ENCODE measurements around the gene SSH2.

DNA sequence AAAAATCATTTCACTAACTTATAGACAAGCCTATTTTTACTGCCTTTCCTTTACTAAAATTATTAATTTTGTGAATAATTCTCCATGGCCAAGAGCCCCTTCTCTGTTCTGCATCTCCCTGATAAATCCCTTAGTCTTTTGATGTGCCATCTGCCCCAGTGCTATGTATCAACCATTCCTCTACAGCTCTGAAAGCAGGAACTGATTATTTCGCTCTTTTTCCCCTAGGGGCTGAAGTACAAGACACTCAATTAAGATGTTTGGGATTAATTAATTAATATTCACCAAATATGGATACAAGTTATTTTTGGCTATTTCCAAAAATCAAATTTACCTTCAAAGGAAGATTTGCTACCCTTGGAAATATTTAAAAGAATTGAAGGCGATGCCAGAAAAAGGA, 26.6 kb downstream of the SSH2 start:
- no peak for TF ChIP-seq TAF1 (conservative IDR thresholded peaks at IDR 0.05)
- TF ChIP-seq, protein P1, sequence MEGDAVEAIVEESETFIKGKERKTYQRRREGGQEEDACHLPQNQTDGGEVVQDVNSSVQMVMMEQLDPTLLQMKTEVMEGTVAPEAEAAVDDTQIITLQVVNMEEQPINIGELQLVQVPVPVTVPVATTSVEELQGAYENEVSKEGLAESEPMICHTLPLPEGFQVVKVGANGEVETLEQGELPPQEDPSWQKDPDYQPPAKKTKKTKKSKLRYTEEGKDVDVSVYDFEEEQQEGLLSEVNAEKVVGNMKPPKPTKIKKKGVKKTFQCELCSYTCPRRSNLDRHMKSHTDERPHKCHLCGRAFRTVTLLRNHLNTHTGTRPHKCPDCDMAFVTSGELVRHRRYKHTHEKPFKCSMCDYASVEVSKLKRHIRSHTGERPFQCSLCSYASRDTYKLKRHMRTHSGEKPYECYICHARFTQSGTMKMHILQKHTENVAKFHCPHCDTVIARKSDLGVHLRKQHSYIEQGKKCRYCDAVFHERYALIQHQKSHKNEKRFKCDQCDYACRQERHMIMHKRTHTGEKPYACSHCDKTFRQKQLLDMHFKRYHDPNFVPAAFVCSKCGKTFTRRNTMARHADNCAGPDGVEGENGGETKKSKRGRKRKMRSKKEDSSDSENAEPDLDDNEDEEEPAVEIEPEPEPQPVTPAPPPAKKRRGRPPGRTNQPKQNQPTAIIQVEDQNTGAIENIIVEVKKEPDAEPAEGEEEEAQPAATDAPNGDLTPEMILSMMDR (IDR thresholded peaks at IDR 0.05; ENCODE audit: low read depth, low read length, missing input control) = no peak
- TF ChIP-seq RAD21 (IDR thresholded peaks at IDR 0.05) = no peak
- no peak for TF ChIP-seq GABPA (IDR thresholded peaks at IDR 0.05 in 1 of 2, conservative IDR thresholded peaks at IDR 0.05 in 1 of 2)
- TF ChIP-seq, protein P2, sequence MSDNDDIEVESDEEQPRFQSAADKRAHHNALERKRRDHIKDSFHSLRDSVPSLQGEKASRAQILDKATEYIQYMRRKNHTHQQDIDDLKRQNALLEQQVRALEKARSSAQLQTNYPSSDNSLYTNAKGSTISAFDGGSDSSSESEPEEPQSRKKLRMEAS (IDR thresholded peaks at IDR 0.05) = no peak
- TF ChIP-seq, protein P3, sequence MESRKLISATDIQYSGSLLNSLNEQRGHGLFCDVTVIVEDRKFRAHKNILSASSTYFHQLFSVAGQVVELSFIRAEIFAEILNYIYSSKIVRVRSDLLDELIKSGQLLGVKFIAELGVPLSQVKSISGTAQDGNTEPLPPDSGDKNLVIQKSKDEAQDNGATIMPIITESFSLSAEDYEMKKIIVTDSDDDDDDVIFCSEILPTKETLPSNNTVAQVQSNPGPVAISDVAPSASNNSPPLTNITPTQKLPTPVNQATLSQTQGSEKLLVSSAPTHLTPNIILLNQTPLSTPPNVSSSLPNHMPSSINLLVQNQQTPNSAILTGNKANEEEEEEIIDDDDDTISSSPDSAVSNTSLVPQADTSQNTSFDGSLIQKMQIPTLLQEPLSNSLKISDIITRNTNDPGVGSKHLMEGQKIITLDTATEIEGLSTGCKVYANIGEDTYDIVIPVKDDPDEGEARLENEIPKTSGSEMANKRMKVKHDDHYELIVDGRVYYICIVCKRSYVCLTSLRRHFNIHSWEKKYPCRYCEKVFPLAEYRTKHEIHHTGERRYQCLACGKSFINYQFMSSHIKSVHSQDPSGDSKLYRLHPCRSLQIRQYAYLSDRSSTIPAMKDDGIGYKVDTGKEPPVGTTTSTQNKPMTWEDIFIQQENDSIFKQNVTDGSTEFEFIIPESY (IDR thresholded peaks at IDR 0.05) = no peak
- no peak for TF ChIP-seq RXRA (IDR thresholded peaks at IDR 0.05)
- TF ChIP-seq REST (IDR thresholded peaks at IDR 0.05) = no peak
- no peak for TF ChIP-seq YY1 (IDR thresholded peaks at IDR 0.05)
- no peak for TF ChIP-seq JUND (IDR thresholded peaks at IDR 0.05)
- TF ChIP-seq SP1 (IDR thresholded peaks at IDR 0.05) = no peak
- no peak for TF ChIP-seq ATF3 (IDR thresholded peaks at IDR 0.05)
- TF ChIP-seq HNF4A (conservative IDR thresholded peaks at IDR 0.05) = no peak
- TF ChIP-seq EGR1 (IDR thresholded peaks at IDR 0.05; ENCODE audit: low read depth in 2 of 2) = no peak
